Tibial artery (tissue), 4 donors: ENCODE measurements around the gene HBG2.

ENCODE experiments used
- DNase-seq, 2 donors: peaks; one replicate each; pipeline ENCODE4 v3.0.0-alpha.2; 2019
- H3K27ac ChIP-seq, 2 donors: fragments of 200-600 bp; sonication (generic) in 1 of 2; 1 replicate in 1 of 2; 2 replicates in 1 of 2; pipeline ENCODE4 v1.5.1; 2018 to 2019; ENCODE audit warnings: mild to moderate bottlenecking in 1 of 2
- H3K27me3 ChIP-seq, 2 donors: fragments of 200-600 bp; sonication (generic) in 1 of 2; one replicate each; pipeline versions ENCODE4 v1.5.1 to v1.6.0; 2016 to 2019
- H3K36me3 ChIP-seq, 3 donors: fragments of 200-600 bp; sonication (generic) in 2 of 3; one replicate each; pipeline ENCODE4 v1.5.1; 2016 to 2019; ENCODE audit warnings: mild to moderate bottlenecking in 2 of 3
- H3K4me1 ChIP-seq, 4 donors: fragments of 200-600 bp; sonication (generic) in 2 of 4; 1 replicate in 3 of 4; 2 replicates in 1 of 4; pipeline ENCODE4 v1.5.1; 2016 to 2019
- H3K4me3 ChIP-seq, 2 donors: fragments of 200-600 bp; sonication (generic) in 1 of 2; 1 replicate in 1 of 2; 2 replicates in 1 of 2; pipeline ENCODE4 v1.5.1; 2018 to 2019; ENCODE audit warnings: mild to moderate bottlenecking in 2 of 2
- H3K9me3 ChIP-seq, 3 donors: fragments of 200-600 bp; sonication (generic) in 1 of 3; one replicate each; pipeline ENCODE4 v1.5.1; 2016 to 2019
- intact Hi-C: fragments of 100-400 bp; cut with DNase I; formaldehyde crosslinking; loops from one replicate; pipeline ENCODE4 v1.15.0; 2023; ENCODE audit warnings: low total_unique reads
- TF ChIP-seq, protein P1 (sequence below), 2 experiments: fragments of 200-600 bp in 1 of 2; fragments of 450-650 bp in 1 of 2; IDR thresholded peaks; one replicate each; pipeline ENCODE4 v1.5.1; 2017 to 2019; ENCODE audit warnings: antibody characterized with exemption in 2 of 2, mild to moderate bottlenecking in 1 of 2, moderate library complexity in 1 of 2

HBG2 gene

GRCh38 chr11:5240458-5240857 lies 14.1 kb downstream of the HBG2 start:
- Histone ChIP-seq H3K4me1 (no peaks in the 10 kb centered on the region), H3K27ac (no peak overlapping the region), H3K36me3 (no peaks in the 10 kb centered on the region), H3K4me3 (no peak overlapping the region), H3K9me3 (no peaks in the 10 kb centered on the region), H3K27me3 (no peaks in the 10 kb centered on the region)
- TF ChIP-seq, protein P1, sequence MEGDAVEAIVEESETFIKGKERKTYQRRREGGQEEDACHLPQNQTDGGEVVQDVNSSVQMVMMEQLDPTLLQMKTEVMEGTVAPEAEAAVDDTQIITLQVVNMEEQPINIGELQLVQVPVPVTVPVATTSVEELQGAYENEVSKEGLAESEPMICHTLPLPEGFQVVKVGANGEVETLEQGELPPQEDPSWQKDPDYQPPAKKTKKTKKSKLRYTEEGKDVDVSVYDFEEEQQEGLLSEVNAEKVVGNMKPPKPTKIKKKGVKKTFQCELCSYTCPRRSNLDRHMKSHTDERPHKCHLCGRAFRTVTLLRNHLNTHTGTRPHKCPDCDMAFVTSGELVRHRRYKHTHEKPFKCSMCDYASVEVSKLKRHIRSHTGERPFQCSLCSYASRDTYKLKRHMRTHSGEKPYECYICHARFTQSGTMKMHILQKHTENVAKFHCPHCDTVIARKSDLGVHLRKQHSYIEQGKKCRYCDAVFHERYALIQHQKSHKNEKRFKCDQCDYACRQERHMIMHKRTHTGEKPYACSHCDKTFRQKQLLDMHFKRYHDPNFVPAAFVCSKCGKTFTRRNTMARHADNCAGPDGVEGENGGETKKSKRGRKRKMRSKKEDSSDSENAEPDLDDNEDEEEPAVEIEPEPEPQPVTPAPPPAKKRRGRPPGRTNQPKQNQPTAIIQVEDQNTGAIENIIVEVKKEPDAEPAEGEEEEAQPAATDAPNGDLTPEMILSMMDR (IDR thresholded peaks at IDR 0.05): no peak
- no peak for DNase-seq
- intact Hi-C loops: no loop called here

DNA sequence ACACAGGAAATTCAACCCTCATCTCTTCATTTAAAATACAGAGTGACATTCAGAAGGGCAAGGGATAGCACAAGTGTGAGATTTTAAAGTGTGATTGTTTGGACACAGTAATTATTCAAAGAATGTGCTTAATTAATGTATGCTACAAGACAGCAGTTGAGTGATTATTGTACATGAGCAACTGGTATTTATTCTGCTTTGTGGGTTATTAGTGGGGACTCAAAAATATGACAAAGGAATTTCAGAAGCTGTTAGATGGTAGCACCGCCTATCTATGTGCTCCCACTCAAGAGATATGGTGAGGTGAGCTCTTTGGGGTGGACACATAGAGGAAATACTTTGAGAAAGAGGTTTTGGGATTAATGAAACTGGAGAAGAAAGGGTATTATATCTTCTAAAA lies 14.5 kb downstream of the HBG2 start:
- no peaks in the 10 kb centered on the region for H3K27me3 ChIP-seq
- no peak overlapping the region for H3K4me3 ChIP-seq
- H3K36me3 ChIP-seq: no peaks in the 10 kb centered on the region
- intact Hi-C loops: no loop called here
- H3K9me3 ChIP-seq: no peaks in the 10 kb centered on the region
- H3K4me1 ChIP-seq: no peaks in the 10 kb centered on the region
- no peak for DNase-seq
- TF ChIP-seq, protein P1 (IDR thresholded peaks at IDR 0.05): no peak
- H3K27ac ChIP-seq: no peak overlapping the region

DNA sequence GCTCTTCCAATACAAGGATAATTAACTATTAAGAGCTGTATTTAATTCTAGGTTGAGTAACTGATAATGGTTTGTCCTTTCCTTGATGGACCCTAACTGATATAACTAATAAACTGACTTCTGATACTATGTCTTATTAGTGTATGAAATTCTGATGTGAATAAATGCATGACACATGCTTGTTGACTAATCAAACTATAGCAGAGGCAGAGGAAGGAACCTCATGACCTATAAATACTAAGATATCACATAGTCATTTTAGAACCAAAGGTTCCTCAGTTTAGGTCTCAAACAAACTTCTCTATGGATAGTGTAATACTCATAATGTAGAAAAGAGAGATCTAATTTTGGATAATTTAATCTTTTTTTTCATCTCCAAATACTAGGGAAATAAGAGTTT lies 15.5 kb downstream of the HBG2 start:
- Histone ChIP-seq H3K4me3 (no peak overlapping the region), H3K27ac (no peak overlapping the region), H3K36me3 (no peaks in the 10 kb centered on the region), H3K27me3 (no peaks in the 10 kb centered on the region), H3K9me3 (no peaks in the 10 kb centered on the region), H3K4me1 (no peaks in the 10 kb centered on the region)
- DNase-seq: no peak
- intact Hi-C loops: no loop called here
- TF ChIP-seq, protein P1 (IDR thresholded peaks at IDR 0.05): no peak

DNA sequence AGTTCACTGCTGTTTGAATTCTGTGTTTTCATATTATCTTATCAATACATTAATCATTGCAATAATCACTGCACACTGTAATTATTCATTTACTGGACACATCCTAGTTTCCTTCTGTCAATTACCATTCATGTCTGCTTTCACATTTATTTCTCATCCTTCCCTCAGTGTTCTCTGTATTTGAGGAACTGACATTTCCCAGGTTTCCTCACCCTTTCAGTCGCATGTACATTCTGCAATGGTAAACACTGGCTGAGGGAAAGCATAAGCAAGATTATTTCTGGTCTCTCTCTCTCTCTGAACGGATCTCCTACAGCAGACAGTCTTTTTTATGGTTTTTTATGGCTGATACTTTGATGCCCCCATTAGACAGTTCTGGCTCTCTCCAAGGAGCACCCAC lies 16.1 kb downstream of the HBG2 start:
- intact Hi-C loops: no loop called here
- no peaks in the 10 kb centered on the region for H3K27me3 ChIP-seq
- DNase-seq: no peak
- no peaks in the 10 kb centered on the region for H3K36me3 ChIP-seq
- no peak overlapping the region for H3K27ac ChIP-seq
- no peaks in the 10 kb centered on the region for H3K4me1 ChIP-seq
- H3K4me3 ChIP-seq: no peak overlapping the region
- TF ChIP-seq, protein P1 (IDR thresholded peaks at IDR 0.05): no peak
- H3K9me3 ChIP-seq: no peaks in the 10 kb centered on the region

GRCh38 chr11:5237420-5237819 lies 17.2 kb downstream of the HBG2 start:
- DNase-seq: no peak
- TF ChIP-seq, protein P1 (IDR thresholded peaks at IDR 0.05): no peak
- Histone ChIP-seq H3K27ac (no peak overlapping the region), H3K9me3 (no peaks in the 10 kb centered on the region), H3K36me3 (no peaks in the 10 kb centered on the region), H3K4me1 (no peaks in the 10 kb centered on the region), H3K4me3 (no peak overlapping the region), H3K27me3 (no peaks in the 10 kb centered on the region)
- intact Hi-C loops: no loop called here

DNA sequence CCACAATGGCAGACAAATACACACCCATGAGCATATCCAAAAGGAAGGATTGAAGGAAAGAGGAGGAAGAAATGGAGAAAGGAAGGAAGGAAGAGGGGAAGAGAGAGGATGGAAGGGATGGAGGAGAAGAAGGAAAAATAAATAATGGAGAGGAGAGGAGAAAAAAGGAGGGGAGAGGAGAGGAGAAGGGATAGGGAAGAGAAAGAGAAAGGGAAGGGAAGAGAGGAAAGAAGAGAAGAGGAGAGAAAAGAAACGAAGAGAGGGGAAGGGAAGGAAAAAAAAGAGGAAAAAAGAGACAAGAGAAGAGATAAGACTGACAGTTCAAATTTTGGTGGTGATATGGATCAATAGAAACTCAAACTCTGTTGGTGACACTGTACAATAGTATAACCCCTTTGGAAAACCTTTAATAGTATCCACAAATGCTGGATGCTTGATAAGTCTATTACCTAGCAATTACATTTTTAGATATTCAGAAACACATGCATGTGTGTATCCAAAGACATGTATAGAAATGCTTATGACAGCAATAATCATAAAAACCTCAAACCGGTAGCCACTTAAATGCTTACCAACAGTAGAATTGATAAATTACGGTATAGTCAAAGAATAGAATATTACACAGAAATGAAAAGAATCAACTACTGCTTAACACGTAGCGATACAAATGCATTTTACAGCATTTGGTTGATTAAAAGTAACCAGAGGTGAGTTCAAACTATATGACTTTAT lies 19.1 kb downstream of the HBG2 start:
- H3K4me1 ChIP-seq: no peaks in the 10 kb centered on the region
- no peak overlapping the region for H3K27ac ChIP-seq
- TF ChIP-seq, protein P1 (IDR thresholded peaks at IDR 0.05): no peak
- intact Hi-C loops: no loop called here
- H3K27me3 ChIP-seq: no peaks in the 10 kb centered on the region
- no peaks in the 10 kb centered on the region for H3K9me3 ChIP-seq
- no peaks in the 10 kb centered on the region for H3K36me3 ChIP-seq
- DNase-seq: no peak
- no peak overlapping the region for H3K4me3 ChIP-seq
